Brain microvascular endothelial cell (primary cell): ENCODE data around the gene WIPF1.

Experiments used
- DNase-seq: peaks from one replicate; pipeline ENCODE4 v3.0.0-alpha.2; 2020
- H3K27ac ChIP-seq: fragments of 250-450 bp; sonication (Bioruptor Pico); 2 replicates; pipeline ENCODE4 v1.5.1; 2020; ENCODE audit warnings: mild to moderate bottlenecking, moderate library complexity
- H3K27me3 ChIP-seq: fragments of 250-450 bp; sonication (Bioruptor Pico); replicated peaks from 2 replicates; pipeline ENCODE4 v1.5.1; 2020; ENCODE audit warnings: mild to moderate bottlenecking
- H3K36me3 ChIP-seq: fragments of 250-450 bp; sonication (Bioruptor Pico); replicated peaks from 2 replicates; pipeline ENCODE4 v1.5.1; 2020; ENCODE audit warnings: mild to moderate bottlenecking
- H3K4me3 ChIP-seq: 2 replicates; pipeline ENCODE4 v1.5.1; 2011; ENCODE audit warnings: low read depth, mild to moderate bottlenecking, control low read depth, low read length, moderate library complexity
- in situ Hi-C: cut with HindIII; loops from 2 replicates; pipeline ENCODE4 v1.10.0; 2017; ENCODE audit warnings: low sequenced_read_pairs, low pct_ligation_motif_present
- TF ChIP-seq, protein P1 (sequence below): IDR thresholded peaks from 2 replicates; pipeline ENCODE4 v1.5.1; 2011; ENCODE audit warnings: low read depth, mild to moderate bottlenecking, moderate library complexity, low read length, control low read depth, inconsistent platforms; ENCODE audit errors: missing control alignments

Gene WIPF1

DNA sequence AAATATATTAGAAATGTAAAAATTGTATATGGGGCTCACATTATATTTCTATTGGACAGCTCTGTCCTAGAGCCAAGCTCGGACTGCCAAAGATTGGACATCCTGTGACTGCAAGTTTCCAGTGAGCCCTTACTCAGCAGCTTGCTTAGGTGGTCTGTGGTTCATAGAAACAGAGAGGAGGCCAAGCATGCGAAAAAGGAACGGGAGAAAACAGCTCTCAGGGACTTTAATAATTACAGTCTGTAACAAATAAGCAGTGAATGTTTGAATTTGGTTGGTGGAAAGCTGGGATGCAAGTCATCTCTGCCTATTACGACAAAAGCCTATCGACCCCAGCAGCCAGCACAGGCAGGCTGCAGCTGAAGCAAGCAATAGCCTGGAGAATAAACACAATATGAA, 35.6 kb downstream of the WIPF1 start:
- Histone ChIP-seq H3K27me3 (no peaks in the 10 kb centered on the region), H3K27ac (no peak overlapping the region), H3K4me3 (no peak overlapping the region), H3K36me3 (no peaks in the 10 kb centered on the region)
- TF ChIP-seq, protein P1, sequence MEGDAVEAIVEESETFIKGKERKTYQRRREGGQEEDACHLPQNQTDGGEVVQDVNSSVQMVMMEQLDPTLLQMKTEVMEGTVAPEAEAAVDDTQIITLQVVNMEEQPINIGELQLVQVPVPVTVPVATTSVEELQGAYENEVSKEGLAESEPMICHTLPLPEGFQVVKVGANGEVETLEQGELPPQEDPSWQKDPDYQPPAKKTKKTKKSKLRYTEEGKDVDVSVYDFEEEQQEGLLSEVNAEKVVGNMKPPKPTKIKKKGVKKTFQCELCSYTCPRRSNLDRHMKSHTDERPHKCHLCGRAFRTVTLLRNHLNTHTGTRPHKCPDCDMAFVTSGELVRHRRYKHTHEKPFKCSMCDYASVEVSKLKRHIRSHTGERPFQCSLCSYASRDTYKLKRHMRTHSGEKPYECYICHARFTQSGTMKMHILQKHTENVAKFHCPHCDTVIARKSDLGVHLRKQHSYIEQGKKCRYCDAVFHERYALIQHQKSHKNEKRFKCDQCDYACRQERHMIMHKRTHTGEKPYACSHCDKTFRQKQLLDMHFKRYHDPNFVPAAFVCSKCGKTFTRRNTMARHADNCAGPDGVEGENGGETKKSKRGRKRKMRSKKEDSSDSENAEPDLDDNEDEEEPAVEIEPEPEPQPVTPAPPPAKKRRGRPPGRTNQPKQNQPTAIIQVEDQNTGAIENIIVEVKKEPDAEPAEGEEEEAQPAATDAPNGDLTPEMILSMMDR, result no peak
- no peak for DNase-seq
- in situ Hi-C loops, result no loop called here

DNA sequence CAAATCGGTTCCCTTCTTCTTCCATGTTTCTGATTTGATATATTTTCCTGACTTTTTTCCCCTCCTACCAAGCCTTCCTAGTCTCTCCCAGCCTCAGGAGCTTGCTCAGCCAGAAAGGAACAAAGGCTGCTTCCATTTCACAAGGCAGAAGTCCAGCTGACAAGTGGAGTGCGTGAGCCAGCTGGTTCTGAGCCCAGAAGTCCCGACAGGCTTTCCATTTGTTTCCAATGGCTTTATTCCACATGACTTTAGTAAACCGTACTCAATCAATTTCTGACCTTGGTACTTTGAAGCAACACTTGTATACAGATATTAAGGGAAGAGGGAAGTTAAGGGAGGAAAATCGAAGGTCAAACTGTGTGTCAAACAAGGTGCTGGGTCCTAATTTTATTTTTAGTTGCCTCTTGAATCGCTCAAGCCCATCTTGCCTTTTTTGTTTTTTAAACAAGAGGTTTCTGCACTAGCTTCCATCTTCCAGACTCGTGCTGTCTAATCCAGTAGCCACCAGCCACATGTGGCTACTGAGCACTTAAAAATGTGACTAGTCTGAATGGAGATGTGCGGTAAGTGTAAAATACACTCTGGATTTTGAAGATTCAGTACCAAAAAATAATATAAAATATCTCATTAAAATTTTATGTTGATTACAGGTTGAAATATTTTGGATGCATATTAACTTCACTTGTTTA, 36.2 kb downstream of the WIPF1 start:
- TF ChIP-seq, protein P1, result no peak
- H3K27me3 ChIP-seq, result no peaks in the 10 kb centered on the region
- no peak for DNase-seq
- in situ Hi-C loops, result no loop called here
- H3K36me3 ChIP-seq, result no peaks in the 10 kb centered on the region
- no peak overlapping the region for H3K4me3 ChIP-seq
- no peak overlapping the region for H3K27ac ChIP-seq

DNA sequence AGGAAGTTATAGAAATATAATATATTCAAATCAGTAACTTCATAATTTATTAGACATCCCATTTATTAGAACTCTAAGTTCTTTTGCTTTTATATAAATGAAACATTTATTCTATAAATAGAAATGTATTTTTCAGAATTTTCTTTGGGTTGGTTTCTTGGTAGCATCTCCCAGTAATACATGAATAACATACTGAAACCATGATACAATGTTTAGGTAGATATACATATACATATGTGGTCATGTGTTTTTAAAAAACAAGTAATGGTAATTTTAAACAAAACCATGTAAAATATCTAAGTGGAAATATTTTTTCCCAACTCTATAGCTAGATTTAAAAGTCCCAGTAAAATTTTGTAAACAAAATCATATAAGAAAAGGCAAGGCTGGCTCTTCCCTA, 36.9 kb downstream of the WIPF1 start:
- TF ChIP-seq, protein P1, result no peak
- H3K27ac ChIP-seq, result no peak overlapping the region
- in situ Hi-C loops, result no loop called here
- no peak overlapping the region for H3K4me3 ChIP-seq
- DNase-seq, result no peak
- H3K36me3 ChIP-seq, result no peaks in the 10 kb centered on the region
- no peaks in the 10 kb centered on the region for H3K27me3 ChIP-seq

DNA sequence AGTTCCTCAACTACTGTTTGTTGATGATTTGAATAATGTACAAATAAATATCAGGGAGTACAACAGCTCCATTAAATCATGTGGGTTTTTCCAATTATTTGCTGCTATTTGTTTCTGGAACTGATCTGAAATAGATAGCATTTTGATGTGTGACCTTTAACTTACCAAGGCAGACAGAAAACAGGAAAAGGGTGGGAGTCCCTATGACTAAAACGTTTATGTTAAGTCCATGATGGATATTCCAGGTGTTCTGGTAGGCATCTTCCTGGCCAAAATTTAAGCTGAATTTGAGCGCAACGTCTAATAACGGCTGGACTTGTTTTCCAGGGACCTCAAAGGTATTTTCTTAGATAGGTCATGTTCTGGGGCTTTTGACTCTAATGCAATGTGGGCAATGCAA, 41.6 kb downstream of the WIPF1 start:
- DNase-seq, result no peak
- Histone ChIP-seq H3K36me3 (no peaks in the 10 kb centered on the region), H3K27ac (no peak overlapping the region), H3K27me3 (no peaks in the 10 kb centered on the region), H3K4me3 (no peak overlapping the region)
- TF ChIP-seq, protein P1, result no peak
- in situ Hi-C loops, result no loop called here

DNA sequence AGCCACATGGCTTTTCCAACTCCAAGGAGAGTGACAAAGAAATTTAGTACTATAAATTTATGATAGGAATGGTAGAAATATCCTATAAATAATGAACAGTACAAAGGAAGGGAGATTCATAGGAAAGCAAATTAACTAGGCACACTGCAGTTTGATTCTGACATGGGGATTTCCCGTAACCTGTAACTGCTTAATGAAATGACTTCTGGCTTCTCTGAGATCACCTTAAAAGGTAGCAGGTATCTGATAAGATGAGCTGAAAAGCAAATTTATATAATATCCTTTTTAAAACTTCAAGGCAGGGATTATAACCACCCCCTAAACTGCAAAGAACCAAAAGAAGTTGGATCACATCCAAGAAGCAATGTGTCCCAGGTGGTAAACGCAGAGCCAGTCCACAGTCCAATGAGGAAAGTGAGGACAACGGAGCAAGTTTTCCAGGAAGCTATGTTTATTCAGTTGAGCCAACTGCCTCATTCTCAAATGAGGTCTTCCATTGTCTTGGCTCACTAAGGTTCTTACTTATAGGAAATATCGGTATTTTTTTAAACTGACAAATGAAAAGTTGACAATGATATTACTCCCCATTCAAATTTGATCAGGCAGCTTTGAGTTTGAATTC, 43.0 kb downstream of the WIPF1 start:
- no peak overlapping the region for H3K27ac ChIP-seq
- in situ Hi-C loops, result no loop called here
- TF ChIP-seq, protein P1, result no peak

More for the DNA sequence above, 43.0 kb downstream of the WIPF1 start:
- no peaks in the 10 kb centered on the region for H3K27me3 ChIP-seq
- no peak for DNase-seq
- no peaks in the 10 kb centered on the region for H3K36me3 ChIP-seq
- no peak overlapping the region for H3K4me3 ChIP-seq
